Hematopoietic multipotent progenitor cell treated with erythropoietin and hydrocortisone succinate and interleukin-3 and kit ligand, for 8 days (in vitro differentiated cells): Measurements from ENCODE around the gene DBNDD2.

Source experiments
- DNase-seq: peaks from one replicate; pipeline ENCODE4 v3.0.0-alpha.2; 2015

DBNDD2 gene

GRCh38 chr20:45407783-45408645 is at the start of gene DBNDD2:
DBNDD2 (plus strand) TSS chr20:45408289; CDS start chr20:45408468, 179 bp downstream.
- no peak for DNase-seq

- no peak for DNase-seq
Observed at GRCh38 chr20:45359069-45359405, 49.1 kb upstream of the DBNDD2 start.

GRCh38 chr20:45359406-45360148 is 48.5 kb upstream of the DBNDD2 start:
- no peak for DNase-seq

GRCh38 chr20:45361793-45362192 is 46.3 kb upstream of the DBNDD2 start:
- DNase-seq, result no peak

- DNase-seq, result peak; percentile 99
Observed at GRCh38 chr20:45362804-45363610, 45.1 kb upstream of the DBNDD2 start, which contains the start of gene SYS1. SYS1 (plus strand) TSS chr20:45363156; CDS start chr20:45363532, 376 bp downstream.

GRCh38 chr20:45363611-45364492 is 44.2 kb upstream of the DBNDD2 start:
- no peak for DNase-seq

- no peak for DNase-seq
Observed at GRCh38 chr20:45365444-45365970, 42.6 kb upstream of the DBNDD2 start.

- no peak for DNase-seq
Observed at GRCh38 chr20:45366192-45366591, 41.9 kb upstream of the DBNDD2 start.

- no peak for DNase-seq
Observed at GRCh38 chr20:45366631-45367030, 41.5 kb upstream of the DBNDD2 start.

GRCh38 chr20:45367126-45367525 is 41.0 kb upstream of the DBNDD2 start:
- DNase-seq, result no peak

- DNase-seq, result no peak
Observed at GRCh38 chr20:45368221-45368980, 39.7 kb upstream of the DBNDD2 start.

- no peak for DNase-seq
Observed at GRCh38 chr20:45370571-45371160, 37.4 kb upstream of the DBNDD2 start.

GRCh38 chr20:45372241-45372640 is 35.8 kb upstream of the DBNDD2 start:
- DNase-seq, result no peak

GRCh38 chr20:45372646-45373352 is 35.3 kb upstream of the DBNDD2 start:
- no peak for DNase-seq

GRCh38 chr20:45373353-45374100 is 34.6 kb upstream of the DBNDD2 start:
- peak; percentile 93 for DNase-seq

- no peak for DNase-seq
Observed at GRCh38 chr20:45374101-45374467, 34.0 kb upstream of the DBNDD2 start.

GRCh38 chr20:45374966-45375365 is 33.1 kb upstream of the DBNDD2 start:
- DNase-seq, result no peak

GRCh38 chr20:45377269-45377668 is 30.8 kb upstream of the DBNDD2 start:
- no peak for DNase-seq

GRCh38 chr20:45378191-45378590 is 29.9 kb upstream of the DBNDD2 start, which contains the start of gene TP53TG5:
TP53TG5 (minus strand) TSS chr20:45378325; CDS start chr20:45378236, 89 bp downstream.
- no peak for DNase-seq
